Activated CD4-positive, alpha-beta memory T cell treated with anti-CD3 and anti-CD28 coated beads, Interleukin-2, amount 10 ng/mL, durations not matched to agents 7 days and 5 days (primary cell): ENCODE measurements around the gene CHD5. TPM values are rescaled to one million over a fixed set of nuclear protein-coding genes. Genes with fewer than 3 reads are reported as not detected.

Experiments
- CTCF ChIA-PET: fragments of 350-600 bp; sonication (Branson Sonifier 250); formaldehyde crosslinking; loops from one replicate; lab custom pipeline; 2021; ENCODE audit warnings: antibody characterized with exemption, inconsistent platforms; lab: Charles Lee
- POLR2A ChIA-PET: fragments of 350-600 bp; sonication (Branson Sonifier 250); formaldehyde crosslinking; loops from one replicate; lab custom pipeline; 2021; ENCODE audit warnings: antibody characterized with exemption; lab: Charles Lee
- DNase-seq: peaks from one replicate; pipeline ENCODE4 v3.0.0-alpha.2; 2020
- H3K27ac Mint-ChIP-seq: one replicate; pipeline ENCODE4 v1.8.0; 2021; ENCODE audit warnings: mild to moderate bottlenecking, mixed read lengths
- H3K27me3 Mint-ChIP-seq: one replicate; pipeline ENCODE4 v1.8.0; 2021; ENCODE audit warnings: mixed read lengths
- H3K36me3 Mint-ChIP-seq: one replicate; pipeline ENCODE4 v1.8.0; 2021; ENCODE audit warnings: low read depth, mixed read lengths
- H3K4me1 Mint-ChIP-seq: one replicate; pipeline ENCODE4 v1.8.0; 2021; ENCODE audit warnings: mixed read lengths
- H3K4me3 Mint-ChIP-seq: one replicate; pipeline ENCODE4 v1.8.0; 2021; ENCODE audit warnings: mild to moderate bottlenecking, mixed read lengths
- H3K9me3 Mint-ChIP-seq: one replicate; pipeline ENCODE4 v1.8.0; 2021; ENCODE audit warnings: mixed read lengths
- total RNA-seq, 2 experiments: library from RNA; stranded (reverse); gene quantifications; one replicate each; pipeline ENCODE4 v1.2.3, GENCODE V29; 2021

Gene CHD5
- total RNA-seq, 2 experiments from 2014 or later, result 0.10 to 0.18 TPM

DNA sequence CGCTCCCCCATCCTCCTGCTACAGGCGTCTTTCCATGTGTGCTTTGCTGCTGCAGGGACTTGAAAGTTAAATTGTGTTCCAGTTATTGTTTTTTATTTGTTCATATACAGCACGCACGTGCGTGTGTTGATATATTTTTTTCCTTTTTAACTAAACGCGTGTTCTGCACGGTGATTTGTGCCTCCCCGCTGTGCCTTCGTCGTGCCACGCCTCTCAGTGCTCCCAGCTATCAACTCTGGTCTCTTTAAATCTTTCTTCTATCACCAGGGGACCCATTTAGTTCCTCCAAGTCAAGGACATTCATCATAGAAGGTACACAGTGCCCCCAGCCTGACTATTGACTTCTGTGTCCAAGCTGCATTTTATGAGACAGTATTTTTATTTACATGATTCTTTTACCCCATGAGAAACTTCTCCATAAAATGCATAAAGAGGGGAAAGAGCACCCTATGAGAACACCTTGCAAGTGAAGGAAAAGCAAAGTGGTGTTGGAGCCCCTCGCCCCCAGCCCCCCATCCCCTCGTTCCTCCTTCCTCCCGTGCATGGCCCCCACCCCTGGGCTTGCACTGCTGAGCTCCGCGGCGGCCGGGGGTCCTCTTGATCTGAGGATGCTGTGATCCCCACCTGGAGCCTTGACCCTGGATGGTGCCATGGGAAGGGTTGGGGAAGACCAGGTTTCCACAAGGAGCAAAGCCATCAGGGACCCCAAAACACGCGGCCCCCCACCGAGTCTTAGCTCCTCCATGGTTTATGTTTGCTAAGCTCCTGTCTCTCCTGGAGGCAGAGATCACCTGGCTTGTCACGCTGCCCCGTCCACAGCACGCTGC, 88.9 kb downstream of the CHD5 start:
- no peaks in the 10 kb centered on the region for H3K4me1 Mint-ChIP-seq
- no peaks in the 10 kb centered on the region for H3K9me3 Mint-ChIP-seq
- DNase-seq, result no peak
- H3K4me3 Mint-ChIP-seq, result no peak overlapping the region
- H3K27ac Mint-ChIP-seq, result no peak overlapping the region
- CTCF ChIA-PET, result no interaction called here
- POLR2A ChIA-PET, result interaction anchor here (1.1 kb wide), 1 partner anchor 9 kb away, joined by 4 read pairs; no protein-coding TSS in a partner anchor
- H3K36me3 Mint-ChIP-seq, result peaks cover 41% of the 10 kb centered on the region
- H3K27me3 Mint-ChIP-seq, result no peaks in the 10 kb centered on the region

DNA sequence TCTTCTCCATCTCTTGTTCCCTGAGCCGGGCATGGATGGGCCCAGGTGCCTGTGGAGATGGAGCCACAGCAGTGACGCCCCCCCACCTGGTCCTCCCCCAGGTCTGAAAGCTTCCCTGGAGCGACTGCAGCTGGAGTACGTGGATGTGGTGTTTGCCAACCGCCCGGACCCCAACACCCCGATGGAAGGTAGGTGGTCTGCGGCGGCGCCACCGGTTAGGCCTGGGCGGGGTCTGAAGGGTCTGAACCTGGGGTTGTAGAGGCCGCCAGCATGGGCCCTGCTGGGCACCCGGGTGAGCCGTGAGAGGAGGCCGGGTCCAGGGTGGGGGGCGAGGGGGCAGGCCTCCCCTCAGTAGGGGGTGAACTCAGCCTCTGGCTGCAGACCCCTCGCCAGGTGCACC, 89.8 kb downstream of the CHD5 start:
- CTCF ChIA-PET, result no interaction called here
- Mint-ChIP-seq H3K36me3 (peaks cover 42% of the 10 kb centered on the region), H3K4me3 (no peak overlapping the region), H3K27ac (no peak overlapping the region), H3K4me1 (no peaks in the 10 kb centered on the region), H3K9me3 (no peaks in the 10 kb centered on the region), H3K27me3 (no peaks in the 10 kb centered on the region)
- POLR2A ChIA-PET, result no interaction called here
- no peak for DNase-seq

DNA sequence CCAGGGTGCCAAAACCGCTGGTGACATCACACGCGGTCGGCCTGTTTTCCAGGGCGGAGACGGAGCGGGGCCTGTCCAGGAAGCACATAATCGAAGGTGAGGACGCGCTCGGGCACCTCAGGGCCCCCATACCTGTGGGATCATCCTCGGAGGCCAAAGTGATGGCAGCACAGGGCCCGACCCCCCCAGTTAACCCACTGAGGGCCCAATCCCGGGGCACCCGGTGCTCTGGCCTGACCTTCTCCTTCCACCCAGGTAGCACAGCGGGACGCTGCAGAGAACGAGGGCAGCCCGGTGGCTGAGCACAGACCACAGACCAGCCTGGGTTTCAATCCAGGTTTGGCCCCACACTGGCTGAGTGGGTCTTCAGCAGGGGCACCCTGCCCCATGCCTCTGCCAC, 91.2 kb downstream of the CHD5 start:
- ChIA-PET POLR2A (no interaction called here), CTCF (no interaction called here)
- Mint-ChIP-seq H3K27ac (no peak overlapping the region), H3K9me3 (no peaks in the 10 kb centered on the region), H3K4me1 (no peaks in the 10 kb centered on the region), H3K36me3 (peaks cover 50% of the 10 kb centered on the region), H3K27me3 (no peaks in the 10 kb centered on the region), H3K4me3 (no peak overlapping the region)
- no peak for DNase-seq

DNA sequence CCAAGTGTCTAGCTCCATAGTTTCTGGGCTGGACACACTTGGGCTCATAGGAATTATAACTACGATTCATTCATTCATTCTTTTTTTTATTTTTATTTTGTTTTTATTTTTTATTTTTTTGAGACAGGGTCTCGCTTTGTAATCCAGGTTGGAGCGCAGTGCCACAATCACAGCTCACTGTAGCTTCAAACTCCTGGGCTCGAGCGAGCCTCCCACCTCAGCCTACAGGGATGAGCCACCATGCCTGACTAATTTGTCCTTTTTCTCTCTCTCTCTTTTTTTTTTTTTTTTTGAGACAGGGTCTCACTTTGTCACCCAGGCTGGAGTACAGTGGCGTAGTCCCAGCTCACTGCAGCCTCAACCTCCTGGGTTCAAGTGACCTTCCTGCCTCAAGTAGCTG, 92.2 kb downstream of the CHD5 start:
- Mint-ChIP-seq H3K27me3 (no peaks in the 10 kb centered on the region), H3K4me3 (no peak overlapping the region), H3K4me1 (no peaks in the 10 kb centered on the region), H3K36me3 (peaks cover 47% of the 10 kb centered on the region), H3K27ac (no peak overlapping the region), H3K9me3 (no peaks in the 10 kb centered on the region)
- ChIA-PET POLR2A (interaction anchor here (0.6 kb wide), 1 partner anchor 13 kb away, joined by 5 read pairs; no protein-coding TSS in a partner anchor), CTCF (no interaction called here)
- no peak for DNase-seq

DNA sequence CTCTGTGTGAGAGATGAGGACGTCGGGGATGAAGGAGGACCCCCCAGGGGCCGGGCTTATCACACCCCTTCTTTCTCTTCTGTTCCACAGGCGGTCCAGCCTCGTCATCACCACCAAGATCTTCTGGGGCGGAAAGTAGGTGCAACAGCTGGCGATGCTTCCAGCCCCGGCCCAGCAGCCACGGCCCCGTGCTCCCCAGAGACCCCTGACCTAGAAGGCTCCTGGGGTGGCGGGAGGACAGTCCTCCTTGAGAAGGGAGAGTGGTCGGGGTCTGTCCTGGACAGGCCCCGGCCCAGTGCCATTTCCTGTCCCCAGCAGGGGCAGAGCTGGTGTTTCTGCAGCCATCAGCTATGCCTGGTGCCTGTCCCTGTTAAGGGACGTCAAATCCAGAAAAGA, 92.7 kb downstream of the CHD5 start:
- POLR2A ChIA-PET, result interaction anchor here (0.6 kb wide), 1 partner anchor 13 kb away, joined by 5 read pairs; no protein-coding TSS in a partner anchor
- no peak for DNase-seq
- H3K36me3 Mint-ChIP-seq, result peaks cover 51% of the 10 kb centered on the region

DNA sequence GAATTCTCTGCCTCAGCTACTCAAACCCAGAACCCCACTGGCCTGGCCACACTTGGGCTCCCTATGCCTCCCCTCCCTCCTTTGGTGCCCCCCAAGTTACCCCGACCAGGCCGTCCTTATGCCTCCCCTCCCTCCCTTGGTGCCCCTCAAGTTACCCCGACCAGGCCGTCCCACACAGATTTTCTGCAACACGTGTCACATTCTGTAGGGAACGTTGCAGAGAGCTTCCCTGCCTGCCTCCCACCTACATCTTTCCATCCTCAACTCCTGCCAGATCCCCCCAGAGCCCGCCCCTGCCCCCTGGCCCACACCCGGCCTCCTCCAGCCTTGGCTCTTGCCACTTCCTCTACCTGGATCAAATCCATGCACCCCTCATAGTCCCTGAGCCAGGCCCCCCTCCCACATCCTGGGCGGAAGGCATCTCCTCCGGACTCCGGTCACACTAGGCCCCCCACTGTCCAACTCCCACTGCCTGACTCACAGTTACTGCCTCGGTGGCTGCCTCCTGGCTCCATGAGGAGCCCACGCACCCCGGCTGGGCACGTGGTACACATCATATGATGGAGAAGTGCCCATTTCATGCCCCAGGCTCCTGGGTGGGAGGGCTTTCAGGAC, 93.3 kb downstream of the CHD5 start:
- H3K4me1 Mint-ChIP-seq, result no peaks in the 10 kb centered on the region
- no peak overlapping the region for H3K4me3 Mint-ChIP-seq
- CTCF ChIA-PET, result no interaction called here
- H3K27ac Mint-ChIP-seq, result no peak overlapping the region
- H3K27me3 Mint-ChIP-seq, result no peaks in the 10 kb centered on the region
- DNase-seq, result no peak
- POLR2A ChIA-PET, result no interaction called here
- H3K9me3 Mint-ChIP-seq, result no peaks in the 10 kb centered on the region
- H3K36me3 Mint-ChIP-seq, result peaks cover 52% of the 10 kb centered on the region

More for the DNA sequence above, 92.7 kb downstream of the CHD5 start:
- no peaks in the 10 kb centered on the region for H3K9me3 Mint-ChIP-seq
- no peaks in the 10 kb centered on the region for H3K4me1 Mint-ChIP-seq
- H3K27ac Mint-ChIP-seq, result no peak overlapping the region
- CTCF ChIA-PET, result no interaction called here
- no peaks in the 10 kb centered on the region for H3K27me3 Mint-ChIP-seq
- no peak overlapping the region for H3K4me3 Mint-ChIP-seq

DNA sequence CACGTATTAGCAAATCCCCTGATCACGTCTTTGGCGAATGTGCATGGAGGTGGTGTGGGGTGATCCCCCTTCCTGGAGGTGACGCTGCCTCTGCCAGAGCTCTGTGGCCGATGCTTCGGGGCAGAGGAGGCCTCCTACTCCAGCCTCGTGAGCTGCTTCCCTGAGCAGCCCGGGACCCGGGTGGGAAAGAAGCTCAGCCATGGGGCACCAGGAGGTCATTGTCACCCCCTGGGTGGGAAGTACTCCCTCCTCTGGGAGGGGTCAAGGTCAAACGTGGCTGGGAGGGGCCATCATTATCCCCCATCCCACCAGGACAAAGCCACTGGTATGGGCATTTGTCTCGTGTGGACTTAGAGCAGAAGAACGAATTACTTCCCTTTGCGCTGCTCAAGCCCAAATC, 93.8 kb downstream of the CHD5 start:
- ChIA-PET CTCF (no interaction called here), POLR2A (no interaction called here)
- H3K4me3 Mint-ChIP-seq, result no peak overlapping the region
- no peaks in the 10 kb centered on the region for H3K27me3 Mint-ChIP-seq
- H3K4me1 Mint-ChIP-seq, result no peaks in the 10 kb centered on the region
- H3K36me3 Mint-ChIP-seq, result peaks cover 56% of the 10 kb centered on the region
- H3K27ac Mint-ChIP-seq, result no peak overlapping the region
- H3K9me3 Mint-ChIP-seq, result no peaks in the 10 kb centered on the region
- DNase-seq, result no peak

DNA sequence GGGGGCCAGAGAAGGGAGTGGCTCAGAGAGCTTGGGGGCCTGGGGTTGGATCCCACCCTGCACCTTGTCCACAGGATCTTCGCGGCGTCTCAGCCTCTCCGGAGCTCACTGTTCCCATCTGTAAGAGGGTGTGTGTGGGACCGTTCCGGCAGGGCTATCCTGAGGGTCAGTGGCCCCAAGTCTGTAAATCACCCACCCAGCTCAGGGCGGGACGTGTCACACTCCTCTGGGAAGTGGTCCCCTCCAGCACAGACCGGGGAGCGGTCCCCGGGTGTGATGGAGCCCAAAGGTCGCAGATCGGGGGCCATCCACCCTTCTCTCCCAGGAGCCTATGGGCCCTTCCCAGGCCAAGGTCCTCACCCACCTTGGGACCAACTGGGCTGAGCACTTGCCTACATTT, 94.5 kb downstream of the CHD5 start:
- ChIA-PET CTCF (interaction anchor here (0.6 kb wide), 1 partner anchor 684 kb away, joined by 6 read pairs; no protein-coding TSS in a partner anchor), POLR2A (no interaction called here)
- H3K9me3 Mint-ChIP-seq, result no peaks in the 10 kb centered on the region

DNA sequence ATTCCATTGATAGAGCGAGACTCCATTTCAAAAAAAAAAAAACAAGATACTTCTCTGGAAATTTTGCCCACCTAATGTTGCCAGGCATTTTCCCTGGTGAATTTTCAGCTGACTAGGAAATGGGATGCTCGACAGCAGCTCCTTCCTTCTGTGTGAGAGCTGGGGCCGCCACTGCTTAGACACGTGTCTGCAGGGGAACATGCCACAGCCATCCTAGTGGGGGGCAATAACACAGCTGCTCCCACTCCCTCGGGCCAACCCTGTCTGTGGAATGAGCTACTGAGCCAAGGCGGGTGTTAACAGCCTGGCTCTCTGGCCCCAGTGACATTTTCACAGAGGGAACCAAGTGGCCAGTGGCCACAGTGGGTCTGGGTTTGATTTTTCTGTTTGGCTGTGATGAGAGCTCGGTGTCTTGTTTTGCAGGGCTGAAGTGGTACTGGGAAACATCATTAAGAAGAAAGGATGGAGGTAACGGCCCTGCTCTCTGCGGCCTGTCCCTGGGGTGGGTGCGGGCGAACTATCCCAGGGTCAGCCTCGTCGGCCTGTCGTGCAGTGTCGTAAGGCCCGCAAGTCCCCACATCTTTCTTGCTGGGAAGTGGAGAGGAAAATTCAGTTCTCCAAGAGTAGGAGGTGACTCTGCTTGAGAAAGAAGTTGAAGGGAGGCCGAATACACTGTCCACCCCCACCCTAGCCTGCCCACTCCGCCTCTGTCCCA, 95.2 kb downstream of the CHD5 start:
- POLR2A ChIA-PET, result no interaction called here
- H3K27me3 Mint-ChIP-seq, result no peaks in the 10 kb centered on the region
- H3K9me3 Mint-ChIP-seq, result no peaks in the 10 kb centered on the region
- CTCF ChIA-PET, result interaction anchor here (0.6 kb wide), 1 partner anchor 685 kb away, joined by 6 read pairs; no protein-coding TSS in a partner anchor
- peaks cover 50% of the 10 kb centered on the region for H3K36me3 Mint-ChIP-seq
- DNase-seq, result no peak
- H3K4me1 Mint-ChIP-seq, result no peaks in the 10 kb centered on the region
- H3K4me3 Mint-ChIP-seq, result no peak overlapping the region
- no peak overlapping the region for H3K27ac Mint-ChIP-seq

More for the DNA sequence above, 94.5 kb downstream of the CHD5 start:
- Mint-ChIP-seq H3K4me1 (no peaks in the 10 kb centered on the region), H3K4me3 (no peak overlapping the region), H3K27ac (no peak overlapping the region), H3K27me3 (no peaks in the 10 kb centered on the region), H3K36me3 (peaks cover 52% of the 10 kb centered on the region)
- DNase-seq, result no peak

DNA sequence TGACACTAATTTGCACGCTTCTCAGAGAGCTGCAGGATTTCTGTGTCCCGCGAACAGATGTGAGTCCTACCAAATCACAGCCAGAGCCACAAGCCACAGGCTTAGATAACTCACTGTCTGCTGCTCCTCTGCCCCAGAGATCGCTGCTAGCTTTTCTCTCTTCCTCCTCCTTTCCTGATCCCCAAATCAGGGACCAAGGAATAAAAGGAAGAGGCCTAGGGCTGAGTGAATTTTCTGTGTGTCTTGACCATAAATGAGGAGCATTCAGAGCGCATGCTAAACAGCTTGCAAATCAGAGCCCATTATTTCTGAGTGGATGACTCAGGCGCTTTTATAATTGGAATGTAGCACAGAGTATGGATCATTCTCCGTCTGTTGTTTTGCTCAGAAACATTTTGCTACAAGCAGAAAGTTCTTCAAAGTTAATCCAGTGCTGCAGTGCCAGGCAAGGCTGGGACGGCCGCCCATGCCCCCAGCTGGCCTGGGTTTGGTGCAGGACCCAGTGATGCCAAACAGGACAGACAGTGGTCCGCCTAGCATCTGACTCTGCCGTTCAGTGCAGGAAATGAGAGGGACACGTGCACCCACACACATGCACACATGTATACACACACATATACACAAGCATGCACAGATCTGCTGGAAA, 96.2 kb downstream of the CHD5 start:
- Mint-ChIP-seq H3K4me3 (no peak overlapping the region), H3K9me3 (no peaks in the 10 kb centered on the region), H3K36me3 (peaks cover 53% of the 10 kb centered on the region), H3K27me3 (no peaks in the 10 kb centered on the region), H3K4me1 (no peaks in the 10 kb centered on the region), H3K27ac (no peak overlapping the region)
- ChIA-PET POLR2A (interaction anchor here (1.2 kb wide), 1 partner anchor 11 kb away, joined by 3 read pairs; no protein-coding TSS in a partner anchor), CTCF (interaction anchor here (1.0 kb wide), 1 partner anchor 31 kb away, joined by 3 read pairs; no protein-coding TSS in a partner anchor)
- no peak for DNase-seq

DNA sequence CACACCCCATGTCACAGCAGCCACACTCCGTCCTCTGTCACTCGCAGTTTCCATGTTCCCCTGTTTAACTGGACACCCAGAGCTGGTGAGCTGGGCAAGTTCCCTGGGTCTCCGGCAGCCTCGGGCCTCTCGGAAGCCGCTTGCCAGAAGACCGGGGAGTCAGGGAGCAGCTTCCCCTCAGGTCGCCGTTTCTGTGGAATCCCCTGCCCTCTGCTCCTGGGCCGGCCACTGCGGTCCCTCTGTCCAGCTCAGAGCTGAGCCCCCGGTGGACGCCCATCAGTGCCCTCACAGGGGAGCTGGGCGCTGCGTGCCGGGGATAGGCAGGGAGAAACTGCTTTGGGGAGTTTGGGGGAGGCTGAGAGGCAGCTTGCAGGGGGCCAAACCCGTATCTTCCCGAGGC, 96.7 kb downstream of the CHD5 start:
- H3K36me3 Mint-ChIP-seq, result peaks cover 55% of the 10 kb centered on the region
- CTCF ChIA-PET, result interaction anchor here (1.0 kb wide), 1 partner anchor 30 kb away, joined by 3 read pairs; no protein-coding TSS in a partner anchor
- H3K9me3 Mint-ChIP-seq, result no peaks in the 10 kb centered on the region
- no peak overlapping the region for H3K4me3 Mint-ChIP-seq
- H3K27ac Mint-ChIP-seq, result no peak overlapping the region
- no peaks in the 10 kb centered on the region for H3K27me3 Mint-ChIP-seq
- POLR2A ChIA-PET, result interaction anchor here (1.2 kb wide), 1 partner anchor 11 kb away, joined by 3 read pairs; no protein-coding TSS in a partner anchor
- no peak for DNase-seq
- H3K4me1 Mint-ChIP-seq, result no peaks in the 10 kb centered on the region

DNA sequence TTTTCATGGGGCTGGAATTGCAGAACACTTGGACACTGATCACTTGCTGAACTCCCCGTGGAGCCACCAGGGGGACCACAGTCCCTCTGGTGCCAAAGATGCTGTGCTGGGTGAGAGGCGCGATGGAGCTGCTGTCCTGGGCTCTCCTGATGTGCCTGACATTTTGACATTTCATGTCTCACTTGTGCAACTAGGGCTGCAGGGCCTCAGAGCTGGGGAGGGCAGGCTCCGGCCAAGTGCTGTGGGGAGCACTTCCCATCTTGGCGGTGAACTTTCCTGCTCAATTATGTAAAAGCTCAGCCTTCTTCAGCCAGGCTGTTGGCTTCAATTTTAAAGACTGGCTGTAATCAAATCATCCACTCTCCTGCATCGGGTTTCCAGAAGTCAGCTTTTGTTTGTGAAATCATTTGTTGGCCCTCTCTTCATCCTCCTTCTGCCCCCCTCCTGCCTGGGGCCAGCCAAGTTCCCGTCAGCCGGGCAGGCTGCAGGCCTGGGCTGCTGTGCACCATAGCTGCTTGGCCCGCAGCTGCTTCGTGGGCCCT, 97.6 kb downstream of the CHD5 start:
- H3K36me3 Mint-ChIP-seq, result peaks cover 60% of the 10 kb centered on the region
- no peaks in the 10 kb centered on the region for H3K27me3 Mint-ChIP-seq
- H3K4me1 Mint-ChIP-seq, result no peaks in the 10 kb centered on the region
- DNase-seq, result no peak
- ChIA-PET POLR2A (no interaction called here), CTCF (no interaction called here)
- no peak overlapping the region for H3K4me3 Mint-ChIP-seq
- H3K27ac Mint-ChIP-seq, result no peak overlapping the region
- no peaks in the 10 kb centered on the region for H3K9me3 Mint-ChIP-seq
